K562 (cell line): ENCODE measurements around the gene MED15. TPM values are rescaled to one million over a fixed set of nuclear protein-coding genes. Genes with fewer than 3 reads are reported as not detected.

ENCODE experiments used
- CBX8 ChIP-seq: fragments of 200-600 bp; sonication (generic); IDR thresholded peaks from 2 replicates; pipeline ENCODE4 v1.6.1; 2012; ENCODE audit warnings: borderline replicate concordance, mixed run types, low read depth, mild to moderate bottlenecking, moderate library complexity, mixed read lengths, low read length, control low read depth, inconsistent platforms; ENCODE audit not compliant: poor library complexity, severe bottlenecking; ENCODE audit errors: extremely low read depth
- CC2D1A ChIP-seq: fragments of 450-650 bp; IDR thresholded peaks from 2 replicates; pipeline ENCODE4 v1.6.1; 2017; ENCODE audit warnings: mild to moderate bottlenecking
- FOSL1 ChIP-seq: fragments of 200-800 bp; sonication (Bioruptor generic); conservative IDR thresholded peaks from 2 replicates; pipeline ENCODE4 v1.6.1; 2016; ENCODE audit warnings: missing genetic modification characterization, missing compliant biosample characterization
- FOXA1 ChIP-seq: fragments of 450-650 bp; IDR thresholded peaks from 2 replicates; pipeline ENCODE4 v1.6.1; 2016; ENCODE audit warnings: mild to moderate bottlenecking, borderline replicate concordance
- HMBOX1 ChIP-seq: sonication (generic); IDR thresholded peaks from 2 replicates; pipeline ENCODE4 v1.6.1; 2016
- ILK ChIP-seq: fragments of 450-650 bp; IDR thresholded peaks from 2 replicates; pipeline ENCODE4 v1.6.1; 2016; ENCODE audit warnings: missing genetic modification characterization, low read depth, mild to moderate bottlenecking, missing compliant biosample characterization, moderate library complexity, borderline replicate concordance
- KAT8 ChIP-seq: fragments of 450-650 bp; IDR thresholded peaks from 2 replicates; pipeline ENCODE4 v1.6.1; 2016; ENCODE audit warnings: low read depth, mild to moderate bottlenecking
- KDM5B ChIP-seq: fragments of 200-600 bp; sonication (generic); IDR thresholded peaks from 2 replicates; pipeline ENCODE4 v1.6.1; 2012; ENCODE audit warnings: low read depth, mild to moderate bottlenecking, moderate library complexity, low read length, control low read depth, inconsistent platforms; ENCODE audit not compliant: insufficient replicate concordance
- KLF6 ChIP-seq: fragments of 250-450 bp; sonication (Bioruptor Pico); IDR thresholded peaks from 2 replicates; pipeline ENCODE4 v1.4.0; 2020; ENCODE audit warnings: mild to moderate bottlenecking, moderate library complexity, borderline replicate concordance
- MTF1 ChIP-seq: fragments of 250-450 bp; sonication (Bioruptor Pico); IDR thresholded peaks from 2 replicates; pipeline ENCODE4 v1.9.0; 2021; ENCODE audit warnings: moderate library complexity, mild to moderate bottlenecking, inconsistent platforms, borderline replicate concordance
- MXI1 ChIP-seq: IDR thresholded peaks from 2 replicates; pipeline ENCODE4 v1.6.1; 2011; ENCODE audit warnings: low read depth, mild to moderate bottlenecking, improper control_type of control experiment, low read length
- PHF21A ChIP-seq: fragments of 450-650 bp; IDR thresholded peaks from 2 replicates; pipeline ENCODE4 v1.6.1; 2017; ENCODE audit warnings: low read depth, borderline replicate concordance
- PTRF ChIP-seq: fragments of 450-650 bp; IDR thresholded peaks from 2 replicates; pipeline ENCODE4 v1.6.1; 2016; ENCODE audit warnings: mild to moderate bottlenecking, missing genetic modification characterization, missing compliant biosample characterization
- RBM22 ChIP-seq: fragments of 200-400 bp; formaldehyde crosslinking; IDR thresholded peaks from 2 replicates; pipeline ENCODE4 v1.6.1; 2018; ENCODE audit warnings: low read length, low read depth; ENCODE audit not compliant: poor library complexity, severe bottlenecking
- SAFB2 ChIP-seq: fragments of 200-400 bp; formaldehyde crosslinking; IDR thresholded peaks from 2 replicates; pipeline ENCODE4 v1.6.1; 2018; ENCODE audit warnings: borderline replicate concordance, low read length, low read depth, moderate library complexity; ENCODE audit not compliant: severe bottlenecking
- SRF ChIP-seq, 2 experiments: fragments of 250-450, 450-650 bp in 1 of 2; sonication (Bioruptor Pico) in 1 of 2; sonication (generic) in 1 of 2; formaldehyde crosslinking; IDR thresholded peaks; 2 replicates each; pipeline versions ENCODE4 v1.5.0 to v1.5.1; 2020 to 2022; ENCODE audit warnings: mild to moderate bottlenecking in 1 of 2, missing genetic modification reagents in 1 of 2
- ZFP30 ChIP-seq: fragments of 250-450 bp; sonication (Bioruptor Pico); IDR thresholded peaks from 2 replicates; pipeline ENCODE4 v1.8.0; 2022; ENCODE audit warnings: moderate library complexity, mild to moderate bottlenecking, inconsistent platforms, borderline replicate concordance
- ZNF592 ChIP-seq: fragments of 450-650 bp; IDR thresholded peaks from 2 replicates; pipeline ENCODE4 v1.6.1; 2017; ENCODE audit warnings: antibody characterized with exemption, mild to moderate bottlenecking
- polyA plus RNA-seq, 8 experiments: library from polyadenylated mRNA; depleted of rRNA in 4 of 8; stranded (reverse) in 5 of 8; unstranded in 3 of 8; fragments of >200 nt; fragmentation: Nextera tagmentation in 2 of 8; fragmentation: Illumina TruSeq in 1 of 8; extraction: Ambion mirVana in 2 of 8; extraction: Trizol in 1 of 8; gene quantifications; 2 replicates each; pipeline versions ENCODE4 v1.2.1 to v1.2.3, GENCODE V29; 2011 to 2014; ENCODE audit warnings: inconsistent platforms in 1 of 8, missing spikeins in 1 of 8
- total RNA-seq, 7 experiments: library from RNA; depleted of rRNA in 6 of 7; stranded (reverse); fragments of >200 nt in 6 of 7; fragmentation: Illumina TruSeq in 2 of 7; extraction: Trizol in 2 of 7; gene quantifications; 2 replicates each; pipeline versions ENCODE4 v1.2.1 to v1.2.3, GENCODE V29; 2011 to 2021; ENCODE audit warnings: low replicate concordance in 1 of 7
- TF ChIP-seq, protein P1 (sequence below): fragments of 250-450 bp; sonication (Bioruptor Pico); IDR thresholded peaks from 2 replicates; pipeline ENCODE4 v1.5.0; 2020; ENCODE audit warnings: mild to moderate bottlenecking

MED15 gene
- total and polyA plus RNA-seq, 9 of the 15 experiments (the other 6 are each of a cell fraction or from before 2014, with no cell fraction given): 4.0 to 271 (median 60.1) TPM

DNA sequence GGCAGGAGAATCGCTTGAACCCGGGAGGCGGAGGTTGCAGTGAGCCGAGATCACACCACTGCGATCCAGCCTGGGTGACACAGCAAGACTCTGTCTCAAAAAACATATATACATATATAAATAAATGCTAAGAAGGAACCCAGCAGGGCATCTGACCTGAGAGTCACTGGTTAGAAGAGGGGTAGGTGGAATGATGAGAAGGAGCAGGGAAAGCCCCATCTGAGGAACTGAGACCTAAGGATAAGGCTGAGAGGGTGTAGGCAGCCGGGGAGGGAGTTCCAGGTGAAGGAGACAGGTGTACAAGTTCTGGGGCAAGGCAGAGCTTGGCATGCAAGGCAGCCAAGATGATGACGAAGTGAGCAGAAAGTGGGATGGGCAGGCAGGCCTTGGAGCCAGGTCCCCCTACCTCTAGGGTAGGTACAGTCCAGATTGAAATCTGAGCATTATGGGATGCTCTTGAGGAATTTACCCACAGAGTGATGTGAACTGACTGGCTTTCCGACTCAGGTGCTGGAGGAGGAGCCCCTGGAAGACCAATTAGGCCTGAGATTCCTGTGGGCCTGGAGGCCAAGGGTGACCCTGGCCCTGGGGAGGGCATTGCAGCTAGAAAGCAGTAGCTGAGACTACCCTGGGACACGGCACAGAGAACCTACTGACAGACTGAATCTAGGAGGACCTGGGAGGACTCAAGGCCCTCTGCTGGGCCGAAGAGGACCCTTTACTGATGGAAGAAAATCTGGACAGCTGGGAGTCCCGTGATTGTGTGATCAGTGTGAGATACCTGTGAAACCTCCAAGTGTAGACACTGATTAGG is 34.6 kb upstream of the MED15 start (continued):
- TF ChIP-seq PHF21A (peak; percentile 96), CC2D1A (no peak), KDM5B (no peak), SAFB2 (no peak), KLF6 (CRISPR knock-in tag) (no peak), HMBOX1 (no peak), MTF1 (no peak; the same call in 1 of the 2 replicates), KAT8 (no peak), PTRF (tag) (no peak), ZNF592 (no peak), FOXA1 (no peak), RBM22 (no peak), ZFP30 (no peak), CBX8 (no peak), SRF (CRISPR knock-in tag; IDR thresholded peaks at IDR 0.05) (no peak), MXI1 (no peak), ILK (tag) (no peak), FOSL1 (tag) (no peak)
- TF ChIP-seq, protein P1, sequence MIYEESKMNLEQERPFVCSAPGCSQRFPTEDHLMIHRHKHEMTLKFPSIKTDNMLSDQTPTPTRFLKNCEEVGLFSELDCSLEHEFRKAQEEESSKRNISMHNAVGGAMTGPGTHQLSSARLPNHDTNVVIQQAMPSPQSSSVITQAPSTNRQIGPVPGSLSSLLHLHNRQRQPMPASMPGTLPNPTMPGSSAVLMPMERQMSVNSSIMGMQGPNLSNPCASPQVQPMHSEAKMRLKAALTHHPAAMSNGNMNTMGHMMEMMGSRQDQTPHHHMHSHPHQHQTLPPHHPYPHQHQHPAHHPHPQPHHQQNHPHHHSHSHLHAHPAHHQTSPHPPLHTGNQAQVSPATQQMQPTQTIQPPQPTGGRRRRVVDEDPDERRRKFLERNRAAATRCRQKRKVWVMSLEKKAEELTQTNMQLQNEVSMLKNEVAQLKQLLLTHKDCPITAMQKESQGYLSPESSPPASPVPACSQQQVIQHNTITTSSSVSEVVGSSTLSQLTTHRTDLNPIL (CRISPR knock-in tag): no peak
- TF ChIP-seq, all 486 proteins: peak for 37
